Measurements from ENCODE around the gene DNAH11. TPM values are rescaled to one million over a fixed set of nuclear protein-coding genes. Genes with fewer than 3 reads are reported as not detected.

The DNAH11 gene
- total and polyA plus RNA-seq, 2 of the 13 experiments (the other 11 are each of a cell fraction or from before 2014, with no cell fraction given): not detected

- no peaks in the 10 kb centered on the region for H3K36me3 ChIP-seq (replicated peaks in 1 of 2; ENCODE audit: control insufficient read depth in 1 of 2, insufficient read depth in 2 of 2, low read length in 2 of 2)
- no peaks in the 10 kb centered on the region for H4K20me1 ChIP-seq (ENCODE audit: insufficient read depth, low read length)
- no peaks in the 10 kb centered on the region for H3K79me2 ChIP-seq (ENCODE audit: insufficient read depth, low read length)
- no peaks in the 10 kb centered on the region for H3K4me1 ChIP-seq (ENCODE audit: insufficient read depth, low read length)
- H3K4me2 ChIP-seq (ENCODE audit: low read depth, low read length): no peak overlapping the region
- H3K27me3 ChIP-seq (ENCODE audit: control insufficient read depth in 1 of 2, insufficient read depth in 2 of 2, low read length in 2 of 2): peaks cover 0 to 3% of the 10 kb centered on the region in 2 experiments; a peak in 1 of 5 replicates
- no peak overlapping the region for H3K27ac ChIP-seq (ENCODE audit: extremely low read length, insufficient read depth, low read length)
- H3K9me3 ChIP-seq (ENCODE audit: low read length): no peaks in the 10 kb centered on the region
- DNase-seq (ENCODE audit: low spot score) (no peak), ATAC-seq (no peak), FAIRE-seq (no peak)
- intact Hi-C loops (cut with micrococcal nuclease; ENCODE audit: unreplicated experiment) (no loop called here), in situ Hi-C loops (cut with HindIII; ENCODE audit: extremely low pct_ligation_motif_present, low pct_unique_long_range_greater_than_20kb) (loop anchor here (25.0 kb wide), 1 partner anchor 236 kb away; the partner anchor contains the start of gene DNAH11)
- 26% methylated on average over 3 of the region's 3 CpGs for WGBS (ENCODE audit: low lambda C conversion rate)
- ChIA-PET CTCF (ENCODE audit: low intra/inter-chr PET ratio, low total read pairs) (no interaction called here), POLR2A (no interaction called here)
- H2AFZ ChIP-seq (ENCODE audit: low read length): no peak overlapping the region
- TF ChIP-seq SIN3A (IDR thresholded peaks at IDR 0.05; ENCODE audit: borderline replicate concordance, low read depth, low read length): no peak
- no peak for TF ChIP-seq FOXA3 (CRISPR knock-in tag; IDR thresholded peaks at IDR 0.05)
- TF ChIP-seq ZNF572 (CRISPR knock-in tag; IDR thresholded peaks at IDR 0.05): no peak
- no peak for TF ChIP-seq ZNF629 (CRISPR knock-in tag; conservative IDR thresholded peaks at IDR 0.05)
- no peak for TF ChIP-seq ZNF883 (CRISPR knock-in tag; IDR thresholded peaks at IDR 0.05; ENCODE audit: not compliant biosample characterization)
- no peak for TF ChIP-seq POLR2A (IDR thresholded peaks at IDR 0.05; ENCODE audit: insufficient read depth in 1 of 2, low read depth in 2 of 2, low read length in 2 of 2)
- TF ChIP-seq ZNF737 (CRISPR knock-in tag; IDR thresholded peaks at IDR 0.05; ENCODE audit: borderline replicate concordance): no peak
- no peak for TF ChIP-seq MED13 (CRISPR knock-in tag; IDR thresholded peaks at IDR 0.05)
- no peak for TF ChIP-seq ZNF674 (CRISPR knock-in tag; IDR thresholded peaks at IDR 0.05; ENCODE audit: low read depth)
- no peak for TF ChIP-seq RFXANK (CRISPR knock-in tag; IDR thresholded peaks at IDR 0.05)
- no peak for TF ChIP-seq ZNF205 (CRISPR knock-in tag; IDR thresholded peaks at IDR 0.05)
- TF ChIP-seq NFKBIZ (CRISPR knock-in tag; IDR thresholded peaks at IDR 0.05): no peak
- no peak for TF ChIP-seq KAT2B (IDR thresholded peaks at IDR 0.05; ENCODE audit: borderline replicate concordance, low read depth, low read length)
- TF ChIP-seq SKI (IDR thresholded peaks at IDR 0.05; ENCODE audit: partially characterized antibody): no peak
- TF ChIP-seq ZBTB38 (CRISPR knock-in tag; IDR thresholded peaks at IDR 0.05): no peak
- BruUV-seq (replicated peaks): no TSS peak
- H3K9ac ChIP-seq (ENCODE audit: insufficient read depth, low read depth, low read length): no peak overlapping the region
- H3K4me3 ChIP-seq (replicated peaks in 1 of 3; ENCODE audit: insufficient read depth in 1 of 3, low read depth in 2 of 3, low read length in 3 of 3): no peak overlapping the region
Observed at GRCh38 chr7:21773326-21773725, 230.5 kb downstream of the DNAH11 start.

All from HepG2 (cell line).